ENCODE measurements around the gene ZNF423.

The ZNF423 gene

GRCh38 chr16:49586466-49587450 lies 269.2 kb downstream of the ZNF423 start:
- Histone ChIP-seq H3K79me2 (no peaks in the 10 kb centered on the region), H3K36me3 (ENCODE audit: control insufficient read depth, insufficient read depth, low read length) (no peaks in the 10 kb centered on the region), H3K27ac (no peak overlapping the region), H3K4me3 (ENCODE audit: low read depth, low read length) (no peak overlapping the region), H2AFZ (no peak overlapping the region), H3K4me2 (ENCODE audit: low read length) (no peak overlapping the region), H3K9me3 (ENCODE audit: control insufficient read depth, low read length) (no peaks in the 10 kb centered on the region), H3K9ac (no peak overlapping the region), H3K27me3 (ENCODE audit: control insufficient read depth, insufficient read depth, low read length) (no peaks in the 10 kb centered on the region), H3K4me1 (no peaks in the 10 kb centered on the region)
- TF ChIP-seq, protein P1, sequence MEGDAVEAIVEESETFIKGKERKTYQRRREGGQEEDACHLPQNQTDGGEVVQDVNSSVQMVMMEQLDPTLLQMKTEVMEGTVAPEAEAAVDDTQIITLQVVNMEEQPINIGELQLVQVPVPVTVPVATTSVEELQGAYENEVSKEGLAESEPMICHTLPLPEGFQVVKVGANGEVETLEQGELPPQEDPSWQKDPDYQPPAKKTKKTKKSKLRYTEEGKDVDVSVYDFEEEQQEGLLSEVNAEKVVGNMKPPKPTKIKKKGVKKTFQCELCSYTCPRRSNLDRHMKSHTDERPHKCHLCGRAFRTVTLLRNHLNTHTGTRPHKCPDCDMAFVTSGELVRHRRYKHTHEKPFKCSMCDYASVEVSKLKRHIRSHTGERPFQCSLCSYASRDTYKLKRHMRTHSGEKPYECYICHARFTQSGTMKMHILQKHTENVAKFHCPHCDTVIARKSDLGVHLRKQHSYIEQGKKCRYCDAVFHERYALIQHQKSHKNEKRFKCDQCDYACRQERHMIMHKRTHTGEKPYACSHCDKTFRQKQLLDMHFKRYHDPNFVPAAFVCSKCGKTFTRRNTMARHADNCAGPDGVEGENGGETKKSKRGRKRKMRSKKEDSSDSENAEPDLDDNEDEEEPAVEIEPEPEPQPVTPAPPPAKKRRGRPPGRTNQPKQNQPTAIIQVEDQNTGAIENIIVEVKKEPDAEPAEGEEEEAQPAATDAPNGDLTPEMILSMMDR (IDR thresholded peaks at IDR 0.05), result no peak

GRCh38 chr16:49585143-49585832 lies 270.6 kb downstream of the ZNF423 start:
- Histone ChIP-seq H2AFZ (no peak overlapping the region), H3K9ac (no peak overlapping the region), H3K4me2 (ENCODE audit: low read length) (no peak overlapping the region), H3K4me3 (ENCODE audit: low read depth, low read length) (no peak overlapping the region), H3K9me3 (ENCODE audit: control insufficient read depth, low read length) (no peaks in the 10 kb centered on the region), H3K27ac (no peak overlapping the region), H3K36me3 (ENCODE audit: control insufficient read depth, insufficient read depth, low read length) (no peaks in the 10 kb centered on the region), H3K4me1 (no peaks in the 10 kb centered on the region), H3K27me3 (ENCODE audit: control insufficient read depth, insufficient read depth, low read length) (no peaks in the 10 kb centered on the region), H3K79me2 (no peaks in the 10 kb centered on the region)
- TF ChIP-seq, protein P1 (IDR thresholded peaks at IDR 0.05), result no peak

DNA sequence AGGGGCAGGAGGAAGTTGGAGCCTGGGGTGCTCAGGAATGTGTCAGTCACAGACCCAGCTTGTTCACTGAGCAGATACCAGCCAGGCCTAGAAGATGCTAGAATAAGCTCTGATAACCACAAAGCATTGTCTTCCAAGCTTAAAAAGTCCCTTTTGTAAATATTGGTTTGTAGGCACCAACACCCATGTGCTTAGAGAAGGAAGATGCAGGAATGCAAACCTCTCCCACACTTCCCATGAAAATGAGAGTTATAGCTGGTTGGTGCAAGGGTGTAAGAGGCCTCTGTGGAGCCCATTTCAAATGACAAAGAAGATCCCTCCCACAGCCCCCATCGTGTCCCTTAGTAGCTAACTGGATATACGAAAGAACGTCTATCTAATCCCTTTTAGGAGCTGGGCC lies 272.0 kb downstream of the ZNF423 start:
- TF ChIP-seq, protein P1 (IDR thresholded peaks at IDR 0.05), result no peak

DNA sequence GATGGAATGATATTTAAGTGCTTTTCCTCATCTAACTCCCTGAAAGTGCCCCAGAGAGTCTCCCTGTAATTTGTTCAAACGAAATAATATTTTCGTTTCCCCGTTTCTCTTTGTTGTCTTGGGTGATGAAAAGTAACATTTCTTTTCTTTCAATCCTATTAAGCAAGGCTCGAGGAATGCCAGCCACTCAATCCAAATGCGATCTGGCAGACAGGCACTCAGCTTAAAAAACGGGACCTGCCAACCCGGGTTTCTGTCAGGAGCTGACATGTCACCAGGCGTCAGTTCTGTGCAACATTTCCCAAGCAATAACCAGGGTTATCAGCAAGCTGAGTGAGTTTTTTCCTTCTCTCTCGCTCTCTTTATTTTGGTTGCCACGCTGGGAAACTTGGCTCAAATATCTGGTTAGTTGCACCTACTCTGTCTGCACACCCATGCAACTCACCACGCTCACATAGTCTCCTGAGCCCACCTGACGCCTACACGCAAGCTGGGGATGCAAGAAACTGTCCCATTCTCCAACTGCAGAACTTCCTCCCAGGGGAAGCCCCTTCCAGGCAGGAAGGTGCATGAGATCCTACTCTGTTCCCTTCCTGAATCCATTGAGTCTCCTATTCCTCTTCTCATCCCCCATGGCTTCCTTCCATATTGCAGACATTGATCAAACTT lies 274.1 kb downstream of the ZNF423 start:
- H3K27ac ChIP-seq, result no peak overlapping the region
- no peaks in the 10 kb centered on the region for H3K9me3 ChIP-seq (ENCODE audit: control insufficient read depth, low read length)
- no peak overlapping the region for H2AFZ ChIP-seq
- no peaks in the 10 kb centered on the region for H3K27me3 ChIP-seq (ENCODE audit: control insufficient read depth, insufficient read depth, low read length)
- H3K4me3 ChIP-seq (ENCODE audit: low read depth, low read length), result no peak overlapping the region
- no peak overlapping the region for H3K9ac ChIP-seq
- H3K4me2 ChIP-seq (ENCODE audit: low read length), result no peak overlapping the region
- H3K36me3 ChIP-seq (ENCODE audit: control insufficient read depth, insufficient read depth, low read length), result no peaks in the 10 kb centered on the region
- no peaks in the 10 kb centered on the region for H3K79me2 ChIP-seq
- TF ChIP-seq, protein P1 (IDR thresholded peaks at IDR 0.05), result no peak
- no peaks in the 10 kb centered on the region for H3K4me1 ChIP-seq

More for the DNA sequence above, 272.0 kb downstream of the ZNF423 start:
- no peaks in the 10 kb centered on the region for H3K4me1 ChIP-seq
- no peak overlapping the region for H2AFZ ChIP-seq
- H3K9ac ChIP-seq, result no peak overlapping the region
- H3K4me2 ChIP-seq (ENCODE audit: low read length), result no peak overlapping the region
- H3K79me2 ChIP-seq, result no peaks in the 10 kb centered on the region
- no peaks in the 10 kb centered on the region for H3K27me3 ChIP-seq (ENCODE audit: control insufficient read depth, insufficient read depth, low read length)
- no peak overlapping the region for H3K27ac ChIP-seq
- H3K36me3 ChIP-seq (ENCODE audit: control insufficient read depth, insufficient read depth, low read length), result no peaks in the 10 kb centered on the region
- H3K4me3 ChIP-seq (ENCODE audit: low read depth, low read length), result no peak overlapping the region
- H3K9me3 ChIP-seq (ENCODE audit: control insufficient read depth, low read length), result no peaks in the 10 kb centered on the region
